HG02938 (cell line): Measurements from ENCODE around the gene ADGRL2.

Experiments used
- ATAC-seq: cut with Tn5 transposase; IDR thresholded peaks from one replicate; pipeline ENCODE4 v1.9.1; 2021; ENCODE audit warnings: mild to moderate bottlenecking, moderate library complexity; ENCODE audit not compliant: unreplicated experiment

The ADGRL2 gene

GRCh38 chr1:81805537-81806431 is 5.0 kb downstream of the ADGRL2 start:
- ATAC-seq, result no peak

- ATAC-seq, result no peak
Observed at GRCh38 chr1:81806432-81806770, 5.7 kb downstream of the ADGRL2 start.

GRCh38 chr1:81808760-81809159 is 8.0 kb downstream of the ADGRL2 start:
- ATAC-seq, result no peak

- ATAC-seq, result no peak
Observed at GRCh38 chr1:81809808-81810207, 9.1 kb downstream of the ADGRL2 start.

- no peak for ATAC-seq
Observed at GRCh38 chr1:81811757-81812371, 11.1 kb downstream of the ADGRL2 start.

- no peak for ATAC-seq
Observed at GRCh38 chr1:81812712-81813111, 12.0 kb downstream of the ADGRL2 start.

GRCh38 chr1:81813691-81814090 is 13.0 kb downstream of the ADGRL2 start:
- no peak for ATAC-seq

GRCh38 chr1:81819613-81820012 is 18.9 kb downstream of the ADGRL2 start:
- ATAC-seq, result no peak

- no peak for ATAC-seq
Observed at GRCh38 chr1:81820765-81821164, 20.0 kb downstream of the ADGRL2 start.

GRCh38 chr1:81823082-81823481 is 22.3 kb downstream of the ADGRL2 start:
- ATAC-seq, result no peak

- no peak for ATAC-seq
Observed at GRCh38 chr1:81824759-81825158, 24.0 kb downstream of the ADGRL2 start.

GRCh38 chr1:81827942-81828341 is 27.2 kb downstream of the ADGRL2 start:
- no peak for ATAC-seq

GRCh38 chr1:81832573-81832972 is 31.8 kb downstream of the ADGRL2 start:
- no peak for ATAC-seq

- ATAC-seq, result no peak
Observed at GRCh38 chr1:81833722-81834121, 33.0 kb downstream of the ADGRL2 start.

GRCh38 chr1:81834268-81834667 is 33.5 kb downstream of the ADGRL2 start:
- ATAC-seq, result no peak

GRCh38 chr1:81834921-81835698 is 34.4 kb downstream of the ADGRL2 start:
- no peak for ATAC-seq

- ATAC-seq, result no peak
Observed at GRCh38 chr1:81836007-81836626, 35.4 kb downstream of the ADGRL2 start.

- ATAC-seq, result no peak
Observed at GRCh38 chr1:81838600-81839218, 38.0 kb downstream of the ADGRL2 start.

- no peak for ATAC-seq
Observed at GRCh38 chr1:81840805-81841204, 40.1 kb downstream of the ADGRL2 start.

GRCh38 chr1:81841795-81842194 is 41.1 kb downstream of the ADGRL2 start:
- no peak for ATAC-seq

GRCh38 chr1:81844477-81844876 is 43.7 kb downstream of the ADGRL2 start:
- no peak for ATAC-seq
